ENCODE measurements around the gene FAM107A.

FAM107A gene

GRCh38 chr3:58617338-58617761, 40.2 kb upstream of the FAM107A start:
- no peaks in the 10 kb centered on the region for H3K27me3 ChIP-seq (ENCODE audit: insufficient read depth, low read length, poor library complexity, severe bottlenecking)
- no peaks in the 10 kb centered on the region for H3K9me2 ChIP-seq (replicated peaks; ENCODE audit: low read depth, low read length)
- no peaks in the 10 kb centered on the region for H3K79me2 ChIP-seq (ENCODE audit: insufficient read depth, low read length)
- H2AFZ ChIP-seq (ENCODE audit: low read length), result no peak overlapping the region
- no peaks in the 10 kb centered on the region for H3F3A ChIP-seq (ENCODE audit: low read depth)
- H3K9me3 ChIP-seq (ENCODE audit: insufficient read depth, low read depth, low read length), result no peaks in the 10 kb centered on the region
- H4K20me1 ChIP-seq (ENCODE audit: insufficient read depth, low read length, poor library complexity, severe bottlenecking), result no peaks in the 10 kb centered on the region
- TF ChIP-seq, protein P1, sequence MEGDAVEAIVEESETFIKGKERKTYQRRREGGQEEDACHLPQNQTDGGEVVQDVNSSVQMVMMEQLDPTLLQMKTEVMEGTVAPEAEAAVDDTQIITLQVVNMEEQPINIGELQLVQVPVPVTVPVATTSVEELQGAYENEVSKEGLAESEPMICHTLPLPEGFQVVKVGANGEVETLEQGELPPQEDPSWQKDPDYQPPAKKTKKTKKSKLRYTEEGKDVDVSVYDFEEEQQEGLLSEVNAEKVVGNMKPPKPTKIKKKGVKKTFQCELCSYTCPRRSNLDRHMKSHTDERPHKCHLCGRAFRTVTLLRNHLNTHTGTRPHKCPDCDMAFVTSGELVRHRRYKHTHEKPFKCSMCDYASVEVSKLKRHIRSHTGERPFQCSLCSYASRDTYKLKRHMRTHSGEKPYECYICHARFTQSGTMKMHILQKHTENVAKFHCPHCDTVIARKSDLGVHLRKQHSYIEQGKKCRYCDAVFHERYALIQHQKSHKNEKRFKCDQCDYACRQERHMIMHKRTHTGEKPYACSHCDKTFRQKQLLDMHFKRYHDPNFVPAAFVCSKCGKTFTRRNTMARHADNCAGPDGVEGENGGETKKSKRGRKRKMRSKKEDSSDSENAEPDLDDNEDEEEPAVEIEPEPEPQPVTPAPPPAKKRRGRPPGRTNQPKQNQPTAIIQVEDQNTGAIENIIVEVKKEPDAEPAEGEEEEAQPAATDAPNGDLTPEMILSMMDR (conservative IDR thresholded peaks at IDR 0.05; ENCODE audit: low read length), result no peak
- TF ChIP-seq EZH2phosphoT487 (IDR thresholded peaks at IDR 0.05; ENCODE audit: borderline replicate concordance), result no peak
- H3K4me3 ChIP-seq (ENCODE audit: low read length, poor library complexity, severe bottlenecking), result no peak overlapping the region
- no peak overlapping the region for H3K9ac ChIP-seq (ENCODE audit: low read depth, low read length, poor library complexity, severe bottlenecking)
- H3K4me2 ChIP-seq (ENCODE audit: low read depth, low read length, poor library complexity, severe bottlenecking), result no peak overlapping the region
- no peaks in the 10 kb centered on the region for H3K4me1 ChIP-seq (ENCODE audit: insufficient read depth, low read length, poor library complexity, severe bottlenecking)
- H3K36me3 ChIP-seq (ENCODE audit: insufficient read depth, low read length), result no peaks in the 10 kb centered on the region

GRCh38 chr3:58613236-58614132, 36.3 kb upstream of the FAM107A start:
- H3K4me1 ChIP-seq (ENCODE audit: insufficient read depth, low read length, poor library complexity, severe bottlenecking), result no peaks in the 10 kb centered on the region
- no peaks in the 10 kb centered on the region for H3K79me2 ChIP-seq (ENCODE audit: insufficient read depth, low read length)
- no peaks in the 10 kb centered on the region for H4K20me1 ChIP-seq (ENCODE audit: insufficient read depth, low read length, poor library complexity, severe bottlenecking)
- no peaks in the 10 kb centered on the region for H3K9me2 ChIP-seq (replicated peaks; ENCODE audit: low read depth, low read length)
- H3K36me3 ChIP-seq (ENCODE audit: insufficient read depth, low read length), result no peaks in the 10 kb centered on the region
- no peaks in the 10 kb centered on the region for H3F3A ChIP-seq (ENCODE audit: low read depth)
- H2AFZ ChIP-seq (ENCODE audit: low read length), result no peak overlapping the region
- H3K9me3 ChIP-seq (ENCODE audit: insufficient read depth, low read depth, low read length), result no peaks in the 10 kb centered on the region
- no peaks in the 10 kb centered on the region for H3K27me3 ChIP-seq (ENCODE audit: insufficient read depth, low read length, poor library complexity, severe bottlenecking)
- no peak overlapping the region for H3K4me2 ChIP-seq (ENCODE audit: low read depth, low read length, poor library complexity, severe bottlenecking)
- no peak overlapping the region for H3K9ac ChIP-seq (ENCODE audit: low read depth, low read length, poor library complexity, severe bottlenecking)
- no peak for TF ChIP-seq EZH2phosphoT487 (IDR thresholded peaks at IDR 0.05; ENCODE audit: borderline replicate concordance)
- TF ChIP-seq, protein P1 (conservative IDR thresholded peaks at IDR 0.05; ENCODE audit: low read length), result no peak
- no peak overlapping the region for H3K4me3 ChIP-seq (ENCODE audit: low read length, poor library complexity, severe bottlenecking)

DNA sequence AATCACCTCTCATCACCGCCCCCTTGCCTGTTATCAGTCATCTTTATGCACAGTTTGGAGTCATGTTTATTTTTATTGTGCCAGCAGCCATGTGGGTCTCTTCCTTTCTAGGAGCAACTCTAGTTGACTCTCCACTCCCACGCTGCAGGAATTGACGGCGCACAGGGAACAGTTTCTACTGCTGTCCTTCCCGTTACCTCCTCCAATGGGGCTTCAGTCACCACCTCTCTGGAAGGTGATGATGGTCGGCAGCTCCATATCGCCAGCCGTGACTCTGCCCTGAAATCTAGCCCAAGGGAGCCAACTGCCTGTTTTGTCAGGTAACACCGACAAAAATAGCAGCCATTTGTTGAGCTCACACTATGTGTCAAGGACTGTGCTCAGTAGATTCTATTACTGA, 35.6 kb upstream of the FAM107A start:
- Histone ChIP-seq H4K20me1 (ENCODE audit: insufficient read depth, low read length, poor library complexity, severe bottlenecking) (no peaks in the 10 kb centered on the region), H3K9me2 (replicated peaks; ENCODE audit: low read depth, low read length) (no peaks in the 10 kb centered on the region), H3K79me2 (ENCODE audit: insufficient read depth, low read length) (no peaks in the 10 kb centered on the region), H3K4me3 (ENCODE audit: low read length, poor library complexity, severe bottlenecking) (no peak overlapping the region), H3K9ac (ENCODE audit: low read depth, low read length, poor library complexity, severe bottlenecking) (no peak overlapping the region), H3F3A (ENCODE audit: low read depth) (no peaks in the 10 kb centered on the region), H3K36me3 (ENCODE audit: insufficient read depth, low read length) (no peaks in the 10 kb centered on the region), H3K9me3 (ENCODE audit: insufficient read depth, low read depth, low read length) (no peaks in the 10 kb centered on the region), H2AFZ (ENCODE audit: low read length) (no peak overlapping the region), H3K4me1 (ENCODE audit: insufficient read depth, low read length, poor library complexity, severe bottlenecking) (no peaks in the 10 kb centered on the region), H3K4me2 (ENCODE audit: low read depth, low read length, poor library complexity, severe bottlenecking) (no peak overlapping the region), H3K27me3 (ENCODE audit: insufficient read depth, low read length, poor library complexity, severe bottlenecking) (no peaks in the 10 kb centered on the region)
- TF ChIP-seq, protein P1 (conservative IDR thresholded peaks at IDR 0.05; ENCODE audit: low read length), result no peak
- TF ChIP-seq EZH2phosphoT487 (IDR thresholded peaks at IDR 0.05; ENCODE audit: borderline replicate concordance), result no peak

All from Loucy (cell line).